ENCODE measurements around the gene IL12RB1.

IL12RB1 gene

DNA sequence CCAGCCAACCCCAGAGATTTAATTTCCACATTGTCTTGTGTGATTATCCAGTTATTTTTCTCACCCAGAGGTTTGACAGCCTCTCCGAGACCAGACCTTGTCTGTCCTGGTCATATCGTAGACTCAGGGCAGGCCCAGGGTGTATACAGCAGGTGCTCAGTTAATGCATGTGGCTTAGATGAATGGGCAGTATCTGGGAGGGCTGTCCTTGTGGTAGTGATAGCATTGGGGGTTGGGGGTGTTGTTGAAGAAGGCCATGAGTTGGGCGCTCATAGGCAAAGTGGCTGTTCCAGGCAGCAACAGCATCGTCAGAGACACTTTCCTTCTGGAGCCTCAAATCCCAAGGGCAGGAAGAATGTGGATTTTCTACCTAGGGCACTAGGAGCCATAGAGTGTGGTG is 27.7 kb upstream of the IL12RB1 start:
- no peak for TF ChIP-seq CTCF (IDR thresholded peaks at IDR 0.05; ENCODE audit: control extremely low read depth, extremely low read depth, low read depth, missing control alignments)
- CTCF ChIA-PET = interaction anchor here (1.4 to 1.7 kb wide), 2 partner anchors 32 to 60 kb away, joined by 5 to 8 read pairs; partner anchors contain the start of gene IFI30
- POLR2A ChIA-PET = no interaction called here
- DNase-seq (ENCODE audit: extremely low spot score) = no peak

GRCh38 chr19:18113827-18114226 is 27.1 kb upstream of the IL12RB1 start:
- no peak for DNase-seq (ENCODE audit: extremely low spot score)
- CTCF ChIA-PET = interaction anchor here (0.8 to 3.1 kb wide), 17 partner anchors 10 to 208 kb away, joined by 3 to 28 read pairs (median 5); partner anchors contain the start of genes ARRDC2, IFI30, LSM4 and MAST3
- no peak for TF ChIP-seq CTCF (IDR thresholded peaks at IDR 0.05; ENCODE audit: control extremely low read depth, extremely low read depth, low read depth, missing control alignments)
- POLR2A ChIA-PET = no interaction called here

DNA sequence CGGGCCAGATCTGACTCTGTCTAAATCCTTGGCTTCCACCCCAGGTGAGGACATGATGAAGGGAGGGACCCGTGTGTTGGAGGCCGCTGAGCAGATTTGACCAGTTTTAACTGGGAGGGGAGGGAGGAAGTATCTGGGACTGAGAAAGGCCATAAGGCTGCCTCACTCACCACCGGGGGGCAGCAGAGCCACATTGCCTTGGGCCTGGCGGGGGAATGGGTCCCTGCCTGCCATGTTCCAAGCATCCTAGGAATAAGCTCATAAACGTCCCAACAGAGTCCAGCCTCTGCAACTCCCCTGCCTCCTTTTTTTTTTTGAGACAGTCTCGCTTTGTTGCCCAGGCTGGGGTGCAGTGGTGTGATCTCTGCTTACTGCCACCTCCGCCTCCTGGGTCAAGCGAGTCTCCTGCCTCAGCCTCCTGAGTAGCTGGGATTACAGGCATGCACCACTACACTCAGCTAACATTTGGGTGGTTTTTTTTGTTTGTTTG is 26.3 kb upstream of the IL12RB1 start:
- POLR2A ChIA-PET = no interaction called here
- CTCF ChIA-PET = interaction anchor here (0.6 to 3.1 kb wide), 30 partner anchors 8 to 275 kb away, joined by 3 to 28 read pairs (median 4); partner anchors contain the start of genes ARRDC2, IFI30, LSM4 and MAST3
- peak; percentile 90 for TF ChIP-seq CTCF (IDR thresholded peaks at IDR 0.05; ENCODE audit: control extremely low read depth, extremely low read depth, low read depth, missing control alignments)
- DNase-seq (ENCODE audit: extremely low spot score) = peak; percentile 76

DNA sequence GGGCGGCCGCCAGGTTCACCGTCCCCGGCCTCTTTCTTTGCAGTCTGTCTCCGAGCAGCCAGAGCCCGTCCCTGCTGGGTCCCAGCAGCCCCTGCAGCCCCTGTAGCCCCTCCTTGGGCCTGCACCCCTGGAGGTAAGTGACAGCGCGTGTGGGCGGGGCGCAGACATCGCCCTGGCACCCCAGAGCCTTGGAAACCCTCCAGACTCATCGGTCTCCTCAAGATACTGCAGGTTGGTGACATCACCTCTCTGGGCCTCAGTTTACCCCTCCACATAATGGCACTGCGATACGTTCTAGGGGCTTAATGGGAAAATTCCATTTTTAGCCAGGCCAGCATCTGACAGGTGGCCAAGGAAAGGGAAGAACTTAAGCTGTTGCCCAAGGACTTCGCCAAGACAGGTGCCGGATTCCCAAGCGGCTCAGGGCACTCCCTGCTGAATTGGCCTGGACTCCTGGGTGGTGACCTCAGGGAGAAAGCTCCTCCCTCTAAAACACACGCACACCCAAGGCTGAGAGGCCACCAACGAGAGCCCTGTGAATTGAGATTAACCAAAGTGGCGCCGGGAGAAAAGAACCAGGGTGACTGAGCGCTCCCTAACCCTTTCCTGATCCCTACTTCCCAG is 24.0 kb upstream of the IL12RB1 start:
- DNase-seq (ENCODE audit: extremely low spot score) = no peak
- no peak for TF ChIP-seq CTCF (IDR thresholded peaks at IDR 0.05; ENCODE audit: control extremely low read depth, extremely low read depth, low read depth, missing control alignments)
- POLR2A ChIA-PET = interaction anchor here (0.6 to 0.7 kb wide), 3 partner anchors 12 to 109 kb away, joined by 3 to 6 read pairs (median 4); no protein-coding TSS in a partner anchor
- CTCF ChIA-PET = interaction anchor here (0.7 to 4.2 kb wide), 14 partner anchors 12 to 172 kb away, joined by 3 to 28 read pairs (median 5); partner anchors contain the start of genes MAST3 and PIK3R2

DNA sequence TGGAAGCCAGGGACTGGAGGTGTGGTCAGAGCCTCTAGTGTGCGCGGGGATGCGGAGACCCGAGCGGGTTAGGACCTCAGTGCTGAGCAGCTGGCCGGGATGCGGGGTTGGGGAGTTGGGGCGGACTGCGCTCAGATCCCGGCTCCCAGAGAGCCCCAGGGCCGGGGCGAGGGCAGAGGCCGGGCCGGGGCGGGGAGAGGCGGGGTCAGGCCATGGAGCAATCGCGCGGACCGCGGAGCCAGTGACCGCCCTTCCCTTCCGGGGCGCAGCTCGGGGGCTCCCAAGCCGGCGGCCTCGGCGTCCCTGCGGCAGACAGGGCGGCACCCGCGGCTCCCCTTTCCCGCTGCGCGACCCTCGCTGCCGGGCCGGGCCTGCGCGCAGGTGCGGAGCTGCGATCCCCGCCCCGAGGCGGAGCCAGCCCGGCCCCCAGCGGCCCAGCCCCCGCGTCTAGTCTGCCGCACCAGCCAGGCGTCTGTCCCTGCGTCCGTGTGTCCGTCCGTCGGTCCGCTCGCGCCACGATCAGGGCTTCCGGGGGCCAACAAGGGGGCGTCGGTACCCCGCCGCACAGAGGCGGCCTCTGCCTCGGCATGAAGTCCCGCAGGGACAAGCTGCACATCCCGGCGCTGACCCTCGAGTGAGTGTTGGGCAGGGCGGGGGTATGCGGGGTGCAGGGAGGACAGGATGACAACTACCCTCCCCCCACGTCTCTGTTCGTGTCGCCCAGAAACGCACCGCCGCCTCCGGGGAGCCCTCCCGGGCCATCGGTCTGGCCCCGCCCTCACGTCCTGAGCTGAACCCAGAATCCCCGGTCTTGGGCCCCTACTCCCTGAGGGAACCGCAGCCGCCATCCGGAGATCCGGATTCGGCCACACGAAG is 23.2 kb upstream of the IL12RB1 start:
- peak; percentile 64 for DNase-seq (ENCODE audit: extremely low spot score)
- CTCF ChIA-PET = interaction anchor here (1.1 to 4.2 kb wide), 16 partner anchors 12 to 172 kb away, joined by 3 to 18 read pairs (median 4); partner anchors contain the start of genes MAST3 and PIK3R2
- TF ChIP-seq CTCF (IDR thresholded peaks at IDR 0.05; ENCODE audit: control extremely low read depth, extremely low read depth, low read depth, missing control alignments) = no peak
- POLR2A ChIA-PET = interaction anchor here (0.6 kb wide), 3 partner anchors 11 to 96 kb away, joined by 3 to 4 read pairs (median 4); no protein-coding TSS in a partner anchor

GRCh38 chr19:18109341-18109732 is 22.6 kb upstream of the IL12RB1 start:
- no peak for TF ChIP-seq CTCF (IDR thresholded peaks at IDR 0.05; ENCODE audit: control extremely low read depth, extremely low read depth, low read depth, missing control alignments)
- CTCF ChIA-PET = interaction anchor here (0.7 to 4.2 kb wide), 14 partner anchors 11 to 279 kb away, joined by 3 to 18 read pairs (median 4); partner anchors contain the start of genes MAST3 and PIK3R2
- DNase-seq (ENCODE audit: extremely low spot score) = no peak
- POLR2A ChIA-PET = interaction anchor here (0.6 kb wide), 2 partner anchors 74 to 95 kb away, joined by 3 to 4 read pairs; no protein-coding TSS in a partner anchor
